Stimulated activated CD4-positive, alpha-beta T cell treated with anti-CD3 and anti-CD28 coated beads, Interleukin-4, amount 100 ng/mL, for 48 hours (primary cell): ENCODE measurements around the gene CEBPG.

Experiments used
- DNase-seq, 2 donors: peaks; one replicate each; pipeline ENCODE4 v3.0.0-alpha.2; 2020; ENCODE audit warnings: low read depth in 2 of 2

Gene CEBPG

GRCh38 chr19:33382006-33382405 lies 8.5 kb downstream of the CEBPG start:
- DNase-seq = no peak

- DNase-seq = no peak
Measured at GRCh38 chr19:33382982-33383381, 9.5 kb downstream of the CEBPG start.

GRCh38 chr19:33383720-33384292 lies 10.3 kb downstream of the CEBPG start:
- no peak for DNase-seq

GRCh38 chr19:33384983-33385382 lies 11.5 kb downstream of the CEBPG start:
- no peak for DNase-seq

- DNase-seq = no peak
Measured at GRCh38 chr19:33385956-33386355, 12.4 kb downstream of the CEBPG start.

GRCh38 chr19:33386361-33386858 lies 12.9 kb downstream of the CEBPG start:
- DNase-seq = no peak

GRCh38 chr19:33387351-33388230 lies 14.1 kb downstream of the CEBPG start:
- no peak for DNase-seq

- no peak for DNase-seq
Measured at GRCh38 chr19:33388231-33388724, 14.8 kb downstream of the CEBPG start.

- no peak for DNase-seq
Measured at GRCh38 chr19:33388725-33389420, 15.4 kb downstream of the CEBPG start.

- no peak for DNase-seq
Measured at GRCh38 chr19:33389421-33390100, 16.1 kb downstream of the CEBPG start.

- no peak for DNase-seq
Measured at GRCh38 chr19:33390101-33390907, 16.8 kb downstream of the CEBPG start.

GRCh38 chr19:33390908-33391630 lies 17.6 kb downstream of the CEBPG start:
- no peak for DNase-seq

GRCh38 chr19:33391631-33392249 lies 18.2 kb downstream of the CEBPG start:
- DNase-seq = no peak

- no peak for DNase-seq
Measured at GRCh38 chr19:33392341-33393285, 19.1 kb downstream of the CEBPG start.

- DNase-seq = no peak
Measured at GRCh38 chr19:33393286-33394005, 19.9 kb downstream of the CEBPG start.

GRCh38 chr19:33394006-33394722 lies 20.7 kb downstream of the CEBPG start:
- DNase-seq = no peak
